ENCODE data around the gene LLGL2.

DNA sequence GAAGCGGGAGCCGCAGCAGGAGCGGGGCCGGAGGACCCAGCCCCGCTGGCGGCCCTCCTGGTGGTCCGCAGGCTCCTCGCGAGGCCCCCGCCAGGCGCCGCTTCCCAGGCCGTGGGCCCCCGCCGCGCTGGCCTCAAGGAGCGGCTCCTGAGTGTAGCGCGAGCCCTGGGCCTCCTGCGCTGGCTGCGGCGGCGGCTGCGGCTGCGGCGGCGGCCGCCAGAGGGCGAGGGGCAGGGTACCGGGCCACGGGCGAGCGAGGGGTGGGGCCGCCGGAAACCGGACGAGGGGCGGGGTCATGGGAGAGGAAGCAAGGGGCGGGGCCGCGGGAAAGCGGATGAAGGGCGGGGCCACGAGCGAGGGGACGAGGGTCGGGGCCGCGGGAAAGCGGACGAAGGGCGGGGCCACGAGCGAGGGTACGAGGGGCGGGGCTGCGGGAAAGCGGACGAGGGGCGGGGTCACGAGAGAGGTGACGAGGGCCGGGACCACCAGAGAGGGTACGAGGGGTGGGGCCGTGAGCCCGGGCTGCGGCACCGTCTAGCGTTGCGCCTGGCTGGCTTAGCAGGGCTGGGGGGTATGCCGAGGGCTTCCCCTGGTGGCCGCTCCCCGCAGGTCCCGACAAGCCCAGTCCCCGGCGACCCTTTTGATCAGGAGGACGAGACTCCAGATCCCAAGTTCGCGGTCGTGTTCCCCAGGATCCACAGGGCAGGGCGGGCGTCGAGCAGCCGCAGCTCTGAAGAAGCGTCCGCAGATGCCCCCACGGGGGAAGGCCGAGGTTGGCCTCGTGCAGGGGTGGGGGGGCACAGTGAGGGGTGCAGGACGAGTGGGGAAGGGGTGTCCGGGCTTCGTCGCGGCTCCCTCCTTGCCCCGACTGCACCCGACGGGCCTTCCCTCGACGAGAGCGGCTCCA, 63.8 kb downstream of the LLGL2 start:
- TF ChIP-seq, protein P1, sequence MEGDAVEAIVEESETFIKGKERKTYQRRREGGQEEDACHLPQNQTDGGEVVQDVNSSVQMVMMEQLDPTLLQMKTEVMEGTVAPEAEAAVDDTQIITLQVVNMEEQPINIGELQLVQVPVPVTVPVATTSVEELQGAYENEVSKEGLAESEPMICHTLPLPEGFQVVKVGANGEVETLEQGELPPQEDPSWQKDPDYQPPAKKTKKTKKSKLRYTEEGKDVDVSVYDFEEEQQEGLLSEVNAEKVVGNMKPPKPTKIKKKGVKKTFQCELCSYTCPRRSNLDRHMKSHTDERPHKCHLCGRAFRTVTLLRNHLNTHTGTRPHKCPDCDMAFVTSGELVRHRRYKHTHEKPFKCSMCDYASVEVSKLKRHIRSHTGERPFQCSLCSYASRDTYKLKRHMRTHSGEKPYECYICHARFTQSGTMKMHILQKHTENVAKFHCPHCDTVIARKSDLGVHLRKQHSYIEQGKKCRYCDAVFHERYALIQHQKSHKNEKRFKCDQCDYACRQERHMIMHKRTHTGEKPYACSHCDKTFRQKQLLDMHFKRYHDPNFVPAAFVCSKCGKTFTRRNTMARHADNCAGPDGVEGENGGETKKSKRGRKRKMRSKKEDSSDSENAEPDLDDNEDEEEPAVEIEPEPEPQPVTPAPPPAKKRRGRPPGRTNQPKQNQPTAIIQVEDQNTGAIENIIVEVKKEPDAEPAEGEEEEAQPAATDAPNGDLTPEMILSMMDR (conservative IDR thresholded peaks at IDR 0.05 in 1 of 2, IDR thresholded peaks at IDR 0.05 in 1 of 2; ENCODE audit: low read depth in 1 of 2, low read length in 2 of 2) = peak; percentile 21 to 30
- TF ChIP-seq EZH2 (IDR thresholded peaks at IDR 0.05; ENCODE audit: low read length, missing control alignments) = no peak
